ENCODE measurements around the gene GSTT2B. TPM values are rescaled to one million over a fixed set of nuclear protein-coding genes. Genes with fewer than 3 reads are reported as not detected.

GSTT2B gene
- polyA plus RNA-seq, 3 donors = 0.25 to 0.72 TPM; not detected in 1

GRCh38 chr22:23926561-23926960, 34.4 kb downstream of the GSTT2B start:
- Histone ChIP-seq H3K4me1 (ENCODE audit: control insufficient read depth in 1 of 2, insufficient read depth in 2 of 2, low read length in 2 of 2) (peaks cover 4 to 8% of the 10 kb centered on the region in 2 donors), H2AFZ (ENCODE audit: insufficient read depth, low read depth, low read length, poor library complexity, severe bottlenecking) (no peak overlapping the region), H3K79me2 (ENCODE audit: insufficient read depth, low read length) (no peaks in the 10 kb centered on the region), H3K4me2 (replicated peaks; ENCODE audit: extremely low read depth, low read length, poor library complexity, severe bottlenecking) (no peak overlapping the region), H3K27ac (ENCODE audit: low read depth in 1 of 2, low read length in 2 of 2) (no peak overlapping the region), H3K36me3 (replicated peaks in 1 of 2; ENCODE audit: control insufficient read depth in 1 of 2, insufficient read depth in 2 of 2, low read length in 2 of 2) (peaks cover 53 to 89% of the 10 kb centered on the region in 2 donors), H3K27me3 (ENCODE audit: control insufficient read depth in 2 of 2, insufficient read depth in 2 of 2, low read length in 2 of 2) (no peaks in the 10 kb centered on the region), H3K9ac (ENCODE audit: insufficient read depth, low read length, poor library complexity, severe bottlenecking) (no peak overlapping the region), H3K9me3 (replicated peaks in 1 of 2; ENCODE audit: control insufficient read depth in 1 of 2, insufficient read depth in 1 of 2, low read length in 2 of 2) (peaks cover 28 to 32% of the 10 kb centered on the region in 2 donors), H3K4me3 (replicated peaks in 1 of 3; ENCODE audit: low read depth in 2 of 3, low read length in 3 of 3) (no peak overlapping the region), H4K20me1 (ENCODE audit: insufficient read depth, low read length) (peaks cover 12% of the 10 kb centered on the region)
- Mint-ChIP-seq H3K4me1 (peaks cover 8% of the 10 kb centered on the region), H3K9me3 (peaks cover 20 to 43% (median 38%) of the 10 kb centered on the region in 7 donors), H3K27ac (no peak overlapping the region), H3K4me3 (no peak overlapping the region), H3K36me3 (peaks cover 69% of the 10 kb centered on the region in 2 donors), H3K27me3 (ENCODE audit: low read depth in 3 of 3) (peaks cover 2 to 17% (median 13%) of the 10 kb centered on the region in 3 donors)
- WGBS (ENCODE audit: insufficient coverage) = 97% methylated on average over 7 of the region's 14 CpGs
- intact Hi-C loops (cut with micrococcal nuclease) = loop anchor here in 1 of 2 donors (5.0 kb wide), 1 partner anchor 46 kb away; the partner anchor contains the start of gene DDT
- TF ChIP-seq CTCF (IDR thresholded peaks at IDR 0.05) = no peak
- no peak for DNase-seq

GRCh38 chr22:23925020-23925606, 35.9 kb downstream of the GSTT2B start:
- no peak overlapping the region for H2AFZ ChIP-seq (ENCODE audit: insufficient read depth, low read depth, low read length, poor library complexity, severe bottlenecking)
- Mint-ChIP-seq H3K4me3 (no peak overlapping the region), H3K9me3 (peaks cover 14 to 35% (median 32%) of the 10 kb centered on the region in 7 donors), H3K27ac (no peak overlapping the region), H3K27me3 (ENCODE audit: low read depth in 3 of 3) (peaks cover 2 to 22% (median 15%) of the 10 kb centered on the region in 3 donors), H3K36me3 (peaks cover 65 to 69% of the 10 kb centered on the region in 2 donors), H3K4me1 (peaks cover 8% of the 10 kb centered on the region)
- no peak overlapping the region for H3K4me2 ChIP-seq (replicated peaks; ENCODE audit: extremely low read depth, low read length, poor library complexity, severe bottlenecking)
- no peak overlapping the region for H3K27ac ChIP-seq (ENCODE audit: low read depth in 1 of 2, low read length in 2 of 2)
- no peak overlapping the region for H3K4me3 ChIP-seq (replicated peaks in 1 of 3; ENCODE audit: low read depth in 2 of 3, low read length in 3 of 3)
- peaks cover 4 to 8% of the 10 kb centered on the region in 2 donors for H3K4me1 ChIP-seq (ENCODE audit: control insufficient read depth in 1 of 2, insufficient read depth in 2 of 2, low read length in 2 of 2)
- no peaks in the 10 kb centered on the region for H3K27me3 ChIP-seq (ENCODE audit: control insufficient read depth in 2 of 2, insufficient read depth in 2 of 2, low read length in 2 of 2)
- H4K20me1 ChIP-seq (ENCODE audit: insufficient read depth, low read length) = peaks cover 12% of the 10 kb centered on the region
- 97% methylated on average over 5 of the region's 6 CpGs for WGBS (ENCODE audit: insufficient coverage)
- intact Hi-C loops (cut with micrococcal nuclease) = loop anchor here in 1 of 2 donors (5.0 kb wide), 1 partner anchor 47 kb away; the partner anchor contains the start of gene DDT
- DNase-seq = no peak
- peaks cover 21 to 25% of the 10 kb centered on the region in 2 donors for H3K9me3 ChIP-seq (replicated peaks in 1 of 2; ENCODE audit: control insufficient read depth in 1 of 2, insufficient read depth in 1 of 2, low read length in 2 of 2)
- no peak for TF ChIP-seq CTCF (IDR thresholded peaks at IDR 0.05)
- peaks cover 53 to 92% of the 10 kb centered on the region in 2 donors for H3K36me3 ChIP-seq (replicated peaks in 1 of 2; ENCODE audit: control insufficient read depth in 1 of 2, insufficient read depth in 2 of 2, low read length in 2 of 2)
- no peak overlapping the region for H3K9ac ChIP-seq (ENCODE audit: insufficient read depth, low read length, poor library complexity, severe bottlenecking)
- H3K79me2 ChIP-seq (ENCODE audit: insufficient read depth, low read length) = no peaks in the 10 kb centered on the region

Measured in CD14-positive monocyte (primary cell).